Tongue (tissue), 2 donors: ENCODE data around the gene PTK6. TPM values are rescaled to one million over a fixed set of nuclear protein-coding genes. Genes with fewer than 3 reads are reported as not detected.

Experiments used
- DNase-seq: peaks from one replicate; pipeline ENCODE4 v3.0.0-alpha.2; 2015
- total RNA-seq: library from RNA; depleted of rRNA; stranded (reverse); fragments of >200 nt; gene quantifications from one replicate; pipeline ENCODE4 v1.2.3, GENCODE V29; 2014

Gene PTK6
- total RNA-seq, 1 donor from 2014 or later: 4.6 TPM

GRCh38 chr20:63543131-63543530 lies 6.0 kb upstream of the PTK6 start:
- DNase-seq: no peak

GRCh38 chr20:63542696-63543095 lies 5.5 kb upstream of the PTK6 start:
- DNase-seq: no peak

GRCh38 chr20:63542031-63542559 lies 4.9 kb upstream of the PTK6 start:
- DNase-seq: no peak

- DNase-seq: no peak
Observed at GRCh38 chr20:63541371-63541770, 4.2 kb upstream of the PTK6 start.

- DNase-seq: no peak
Observed at GRCh38 chr20:63540417-63541186, 3.4 kb upstream of the PTK6 start.

GRCh38 chr20:63539441-63540370 lies 2.5 kb upstream of the PTK6 start:
- DNase-seq: no peak

GRCh38 chr20:63539092-63539430 lies 1.9 kb upstream of the PTK6 start:
- no peak for DNase-seq

- peak; percentile 47 for DNase-seq
Observed at GRCh38 chr20:63538204-63539091, 1.3 kb upstream of the PTK6 start.

GRCh38 chr20:63537525-63538203 lies 488 bp upstream of the PTK6 start:
- DNase-seq: peak; percentile 87

GRCh38 chr20:63536241-63536977 lies 767 bp downstream of the PTK6 start:
- peak; percentile 39 for DNase-seq

- no peak for DNase-seq
Observed at GRCh38 chr20:63534831-63535651, 2.1 kb downstream of the PTK6 start.

GRCh38 chr20:63534427-63534830 lies 2.7 kb downstream of the PTK6 start:
- no peak for DNase-seq

- no peak for DNase-seq
Observed at GRCh38 chr20:63533871-63534393, 3.2 kb downstream of the PTK6 start.

GRCh38 chr20:63533388-63533787 lies 3.8 kb downstream of the PTK6 start:
- no peak for DNase-seq

GRCh38 chr20:63532449-63532971 lies 4.7 kb downstream of the PTK6 start:
- DNase-seq: no peak

GRCh38 chr20:63531686-63532448 lies 5.3 kb downstream of the PTK6 start:
- no peak for DNase-seq

GRCh38 chr20:63530788-63531160 lies 6.4 kb downstream of the PTK6 start:
- DNase-seq: no peak
